Measurements from ENCODE around the gene CHD6.

GRCh38 chr20:41360831-41361756 lies 257.1 kb downstream of the CHD6 start:
- TF ChIP-seq POLR2AphosphoS5 (IDR thresholded peaks at IDR 0.05), result no peak
- TF ChIP-seq POLR2A (IDR thresholded peaks at IDR 0.05), result no peak
- no peak for TF ChIP-seq CTCF (IDR thresholded peaks at IDR 0.05)
- no peak for TF ChIP-seq EP300 (IDR thresholded peaks at IDR 0.05)

Measured in upper lobe of left lung (tissue), 4 donors.